ENCODE measurements around the gene PCIF1.

DNA sequence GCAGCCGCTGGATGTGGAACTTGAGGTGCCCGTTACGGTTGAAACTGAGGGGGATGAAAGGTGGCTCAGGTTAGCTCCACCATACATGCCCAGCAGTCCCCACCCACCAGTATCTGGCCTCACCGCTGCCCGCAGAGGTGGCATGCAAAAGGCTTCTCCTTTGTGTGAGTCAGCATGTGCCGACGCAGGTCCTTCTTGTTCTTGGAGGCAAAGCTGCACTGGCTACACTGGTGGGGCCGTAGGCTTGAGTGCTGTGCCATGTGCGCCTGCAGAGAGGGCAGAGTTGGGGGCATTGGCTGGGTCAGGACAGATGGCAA, 15.8 kb downstream of the PCIF1 start:
- TF ChIP-seq, protein P1, sequence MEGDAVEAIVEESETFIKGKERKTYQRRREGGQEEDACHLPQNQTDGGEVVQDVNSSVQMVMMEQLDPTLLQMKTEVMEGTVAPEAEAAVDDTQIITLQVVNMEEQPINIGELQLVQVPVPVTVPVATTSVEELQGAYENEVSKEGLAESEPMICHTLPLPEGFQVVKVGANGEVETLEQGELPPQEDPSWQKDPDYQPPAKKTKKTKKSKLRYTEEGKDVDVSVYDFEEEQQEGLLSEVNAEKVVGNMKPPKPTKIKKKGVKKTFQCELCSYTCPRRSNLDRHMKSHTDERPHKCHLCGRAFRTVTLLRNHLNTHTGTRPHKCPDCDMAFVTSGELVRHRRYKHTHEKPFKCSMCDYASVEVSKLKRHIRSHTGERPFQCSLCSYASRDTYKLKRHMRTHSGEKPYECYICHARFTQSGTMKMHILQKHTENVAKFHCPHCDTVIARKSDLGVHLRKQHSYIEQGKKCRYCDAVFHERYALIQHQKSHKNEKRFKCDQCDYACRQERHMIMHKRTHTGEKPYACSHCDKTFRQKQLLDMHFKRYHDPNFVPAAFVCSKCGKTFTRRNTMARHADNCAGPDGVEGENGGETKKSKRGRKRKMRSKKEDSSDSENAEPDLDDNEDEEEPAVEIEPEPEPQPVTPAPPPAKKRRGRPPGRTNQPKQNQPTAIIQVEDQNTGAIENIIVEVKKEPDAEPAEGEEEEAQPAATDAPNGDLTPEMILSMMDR (IDR thresholded peaks at IDR 0.05; ENCODE audit: low read depth, low read length, missing input control) = no peak
- TF ChIP-seq SP1 (IDR thresholded peaks at IDR 0.05) = no peak
- TF ChIP-seq GABPA (IDR thresholded peaks at IDR 0.05 in 1 of 2, conservative IDR thresholded peaks at IDR 0.05 in 1 of 2) = no peak
- no peak for TF ChIP-seq RAD21 (IDR thresholded peaks at IDR 0.05)
- TF ChIP-seq, protein P2, sequence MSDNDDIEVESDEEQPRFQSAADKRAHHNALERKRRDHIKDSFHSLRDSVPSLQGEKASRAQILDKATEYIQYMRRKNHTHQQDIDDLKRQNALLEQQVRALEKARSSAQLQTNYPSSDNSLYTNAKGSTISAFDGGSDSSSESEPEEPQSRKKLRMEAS (IDR thresholded peaks at IDR 0.05) = no peak
- TF ChIP-seq TAF1 (conservative IDR thresholded peaks at IDR 0.05) = no peak
- TF ChIP-seq EGR1 (IDR thresholded peaks at IDR 0.05; ENCODE audit: low read depth in 2 of 2) = no peak
- TF ChIP-seq JUND (IDR thresholded peaks at IDR 0.05) = no peak
- TF ChIP-seq FOXA1 (IDR thresholded peaks at IDR 0.05) = no peak
